Measurements from ENCODE around the gene SLC38A9. TPM values are rescaled to one million over a fixed set of nuclear protein-coding genes. Genes with fewer than 3 reads are reported as not detected.

The SLC38A9 gene
- total and polyA plus RNA-seq, 2 donors (not counting 1 experiment from before 2014, with no cell fraction given): 18.1 to 49.7 TPM

GRCh38 chr5:55674340-55674739 lies 37.8 kb downstream of the SLC38A9 start:
- Histone ChIP-seq H2AFZ (ENCODE audit: low read length) (no peak overlapping the region), H3K9me3 (ENCODE audit: control insufficient read depth, insufficient read depth, low read depth, low read length) (no peaks in the 10 kb centered on the region), H3K9ac (ENCODE audit: insufficient read depth, low read length) (no peak overlapping the region), H3K4me1 (ENCODE audit: control insufficient read depth, extremely low read depth, insufficient read depth, low read length) (peaks cover 2% of the 10 kb centered on the region), H3K36me3 (ENCODE audit: control insufficient read depth, insufficient read depth, low read length) (no peaks in the 10 kb centered on the region), H3K27me3 (ENCODE audit: control insufficient read depth, insufficient read depth, low read length) (no peaks in the 10 kb centered on the region), H3K79me2 (ENCODE audit: control insufficient read depth, insufficient read depth, low read length) (no peaks in the 10 kb centered on the region), H3K4me3 (replicated peaks in 1 of 4; ENCODE audit: control extremely low read depth in 1 of 4, insufficient read depth in 1 of 4, low read depth in 3 of 4, low read length in 4 of 4) (no peak overlapping the region), H3K27ac (ENCODE audit: insufficient read depth, low read length) (no peak overlapping the region), H4K20me1 (ENCODE audit: control insufficient read depth, extremely low read depth, insufficient read depth, low read length) (no peaks in the 10 kb centered on the region), H3K4me2 (ENCODE audit: extremely low read depth, insufficient read depth, low read length) (no peak overlapping the region)
- no peak for TF ChIP-seq CTCF (conservative IDR thresholded peaks at IDR 0.05 in 1 of 2, IDR thresholded peaks at IDR 0.05 in 1 of 2; ENCODE audit: low read depth in 1 of 2, low read length in 2 of 2)
- TF ChIP-seq EZH2 (IDR thresholded peaks at IDR 0.05; ENCODE audit: low read length, missing control alignments): no peak
- DNase-seq (ENCODE audit: low read depth in 2 of 2): no peak

GRCh38 chr5:55672477-55672911 lies 39.6 kb downstream of the SLC38A9 start:
- H3K27ac ChIP-seq (ENCODE audit: insufficient read depth, low read length): no peak overlapping the region
- H3K27me3 ChIP-seq (ENCODE audit: control insufficient read depth, insufficient read depth, low read length): no peaks in the 10 kb centered on the region
- TF ChIP-seq CTCF (conservative IDR thresholded peaks at IDR 0.05 in 1 of 2, IDR thresholded peaks at IDR 0.05 in 1 of 2; ENCODE audit: low read depth in 1 of 2, low read length in 2 of 2) (no peak), EZH2 (IDR thresholded peaks at IDR 0.05; ENCODE audit: low read length, missing control alignments) (no peak)
- no peak overlapping the region for H3K4me2 ChIP-seq (ENCODE audit: extremely low read depth, insufficient read depth, low read length)
- peak in 1 of 2 donors; percentile 55 for DNase-seq (ENCODE audit: low read depth in 2 of 2)
- no peak overlapping the region for H3K9ac ChIP-seq (ENCODE audit: insufficient read depth, low read length)
- peaks cover 2% of the 10 kb centered on the region for H3K4me1 ChIP-seq (ENCODE audit: control insufficient read depth, extremely low read depth, insufficient read depth, low read length)
- H3K36me3 ChIP-seq (ENCODE audit: control insufficient read depth, insufficient read depth, low read length): no peaks in the 10 kb centered on the region
- H3K9me3 ChIP-seq (ENCODE audit: control insufficient read depth, insufficient read depth, low read depth, low read length): no peaks in the 10 kb centered on the region
- no peak overlapping the region for H2AFZ ChIP-seq (ENCODE audit: low read length)
- no peaks in the 10 kb centered on the region for H4K20me1 ChIP-seq (ENCODE audit: control insufficient read depth, extremely low read depth, insufficient read depth, low read length)
- H3K4me3 ChIP-seq (replicated peaks in 1 of 4; ENCODE audit: control extremely low read depth in 1 of 4, insufficient read depth in 1 of 4, low read depth in 3 of 4, low read length in 4 of 4): no peak overlapping the region
- no peaks in the 10 kb centered on the region for H3K79me2 ChIP-seq (ENCODE audit: control insufficient read depth, insufficient read depth, low read length)

GRCh38 chr5:55671975-55672374 lies 40.1 kb downstream of the SLC38A9 start:
- DNase-seq (ENCODE audit: low read depth in 2 of 2): peak in 1 of 2 donors; percentile 35
- H3K79me2 ChIP-seq (ENCODE audit: control insufficient read depth, insufficient read depth, low read length): no peaks in the 10 kb centered on the region
- H3K4me2 ChIP-seq (ENCODE audit: extremely low read depth, insufficient read depth, low read length): no peak overlapping the region
- H3K27me3 ChIP-seq (ENCODE audit: control insufficient read depth, insufficient read depth, low read length): no peaks in the 10 kb centered on the region
- no peak overlapping the region for H3K27ac ChIP-seq (ENCODE audit: insufficient read depth, low read length)
- TF ChIP-seq EZH2 (IDR thresholded peaks at IDR 0.05; ENCODE audit: low read length, missing control alignments) (no peak), CTCF (conservative IDR thresholded peaks at IDR 0.05 in 1 of 2, IDR thresholded peaks at IDR 0.05 in 1 of 2; ENCODE audit: low read depth in 1 of 2, low read length in 2 of 2) (no peak)
- H3K4me3 ChIP-seq (replicated peaks in 1 of 4; ENCODE audit: control extremely low read depth in 1 of 4, insufficient read depth in 1 of 4, low read depth in 3 of 4, low read length in 4 of 4): no peak overlapping the region
- no peaks in the 10 kb centered on the region for H3K36me3 ChIP-seq (ENCODE audit: control insufficient read depth, insufficient read depth, low read length)
- H3K9me3 ChIP-seq (ENCODE audit: control insufficient read depth, insufficient read depth, low read depth, low read length): no peaks in the 10 kb centered on the region
- H3K9ac ChIP-seq (ENCODE audit: insufficient read depth, low read length): no peak overlapping the region
- no peaks in the 10 kb centered on the region for H4K20me1 ChIP-seq (ENCODE audit: control insufficient read depth, extremely low read depth, insufficient read depth, low read length)
- peaks cover 2% of the 10 kb centered on the region for H3K4me1 ChIP-seq (ENCODE audit: control insufficient read depth, extremely low read depth, insufficient read depth, low read length)
- H2AFZ ChIP-seq (ENCODE audit: low read length): no peak overlapping the region
